B cell (primary cell): ENCODE measurements around the gene NFIB. TPM values are rescaled to one million over a fixed set of nuclear protein-coding genes. Genes with fewer than 3 reads are reported as not detected.

Experiments used
- ATAC-seq: fragments of 200-7000 bp; cut with Tn5 transposase; one replicate; pipeline ENCODE4 v1.10.0; 2021; ENCODE audit warnings: low read depth, mild to moderate bottlenecking, moderate number of reproducible peaks, moderate library complexity
- CTCF ChIA-PET: fragments of 350-600 bp; sonication (Branson Sonifier 250); formaldehyde crosslinking; loops from one replicate; lab custom pipeline; 2021; ENCODE audit warnings: antibody characterized with exemption, inconsistent platforms; lab: Charles Lee
- POLR2A ChIA-PET: fragments of 350-600 bp; sonication (Branson Sonifier 250); formaldehyde crosslinking; loops from one replicate; lab custom pipeline; 2021; ENCODE audit warnings: antibody characterized with exemption; lab: Charles Lee
- DNase-seq: peaks from one replicate; pipeline ENCODE4 v3.0.0; 2013
- H2AFZ ChIP-seq: 2 replicates; pipeline ENCODE4 v1.6.1; 2012; ENCODE audit warnings: mild to moderate bottlenecking, low read depth, low read length; ENCODE audit not compliant: insufficient read depth, poor library complexity, severe bottlenecking
- H3K27ac ChIP-seq, 2 donors: 1 replicate in 1 of 2; 2 replicates in 1 of 2; pipeline ENCODE4 v1.5.1; 2012 to 2013; ENCODE audit warnings: low read length in 2 of 2, mild to moderate bottlenecking in 2 of 2, moderate library complexity in 1 of 2
- H3K27me3 ChIP-seq, 4 experiments: fragments of 200-600 bp in 1 of 4; sonication (generic) in 1 of 4; replicated peaks in 1 of 4; 1 replicate in 2 of 4; 2 replicates in 2 of 4; pipeline versions ENCODE4 v1.6.1 to v1.7.0; 2013 to 2016; ENCODE audit warnings: low read length in 3 of 4, mild to moderate bottlenecking in 2 of 4, mixed read lengths in 1 of 4, moderate library complexity in 1 of 4; ENCODE audit not compliant: insufficient read depth in 4 of 4, control insufficient read depth in 3 of 4; ENCODE audit errors: control extremely low read depth in 1 of 4
- H3K36me3 ChIP-seq, 2 experiments: replicated peaks in 1 of 2; 1 replicate in 1 of 2; 2 replicates in 1 of 2; pipeline versions ENCODE4 v1.6.1 to v1.7.1; 2013; ENCODE audit warnings: low read length in 1 of 2; ENCODE audit not compliant: insufficient read depth in 2 of 2, control insufficient read depth in 1 of 2; ENCODE audit errors: control extremely low read depth in 1 of 2, extremely low read depth in 1 of 2
- H3K4me1 ChIP-seq, 2 donors: fragments of 200-600 bp in 1 of 2; sonication (generic) in 1 of 2; 1 replicate in 1 of 2; 2 replicates in 1 of 2; pipeline versions ENCODE4 v1.5.1 to v1.6.1; 2013 to 2017; ENCODE audit warnings: low read length in 2 of 2; ENCODE audit not compliant: control insufficient read depth in 2 of 2, insufficient read depth in 2 of 2
- H3K4me2 ChIP-seq: replicated peaks from 2 replicates; pipeline ENCODE3; 2012; ENCODE audit warnings: mild to moderate bottlenecking, low read depth, low read length; ENCODE audit not compliant: poor library complexity, severe bottlenecking
- H3K4me3 ChIP-seq, 5 experiments: fragments of 200-600 bp in 1 of 5; sonication (generic) in 1 of 5; 1 replicate in 3 of 5; 2 replicates in 2 of 5; pipeline versions ENCODE4 v1.5.1 to v1.7.0; 2011 to 2016; ENCODE audit warnings: low read length in 4 of 5, mild to moderate bottlenecking in 4 of 5, low read depth in 2 of 5, control low read depth in 1 of 5, moderate library complexity in 1 of 5; ENCODE audit not compliant: insufficient read depth in 1 of 5; ENCODE audit errors: control extremely low read depth in 1 of 5, extremely low read depth in 1 of 5
- H3K79me2 ChIP-seq: fragments of 200-600 bp; sonication (generic); one replicate; pipeline ENCODE4 v1.6.0; 2016; ENCODE audit warnings: low read length; ENCODE audit not compliant: control insufficient read depth, insufficient read depth
- H3K9ac ChIP-seq: fragments of 200-600 bp; sonication (generic); 2 replicates; pipeline ENCODE4 v1.6.1; 2017; ENCODE audit warnings: mild to moderate bottlenecking, low read length, moderate library complexity
- H3K9me3 ChIP-seq, 3 donors: one replicate each; pipeline versions ENCODE4 v1.6.1 to v1.7.1; 2013; ENCODE audit warnings: low read length in 2 of 3; ENCODE audit not compliant: control insufficient read depth in 2 of 3, insufficient read depth in 1 of 3; ENCODE audit errors: control extremely low read depth in 1 of 3
- H4K20me1 ChIP-seq: 2 replicates; pipeline ENCODE4 v1.6.0; 2012; ENCODE audit warnings: mild to moderate bottlenecking, low read length; ENCODE audit not compliant: insufficient read depth, control insufficient read depth, poor library complexity, severe bottlenecking
- H3K27ac Mint-ChIP-seq: one replicate; pipeline ENCODE4 v1.8.0; 2021; ENCODE audit warnings: mixed read lengths
- H3K27me3 Mint-ChIP-seq: one replicate; pipeline ENCODE4 v1.8.0; 2021; ENCODE audit warnings: mixed read lengths
- H3K4me1 Mint-ChIP-seq: one replicate; pipeline ENCODE4 v1.8.0; 2021; ENCODE audit warnings: mixed read lengths
- H3K4me3 Mint-ChIP-seq: one replicate; pipeline ENCODE4 v1.8.0; 2021; ENCODE audit warnings: mixed read lengths
- H3K9me3 Mint-ChIP-seq: one replicate; pipeline ENCODE4 v1.8.0; 2022; ENCODE audit warnings: mixed read lengths; ENCODE audit not compliant: insufficient read depth
- EZH2 ChIP-seq: IDR thresholded peaks from 2 replicates; pipeline ENCODE4 v1.6.1; 2012; ENCODE audit warnings: borderline replicate concordance, low read depth, mild to moderate bottlenecking, moderate library complexity, low read length; ENCODE audit not compliant: insufficient read depth, poor library complexity, severe bottlenecking
- WGBS: methylation state at CpG from one replicate; pipeline ENCODE4 v1.1.5; 2013; ENCODE audit warnings: missing lambda C conversion rate; ENCODE audit not compliant: insufficient coverage; 5-methylcytosine and 5-hydroxymethylcytosine counted together
- intact Hi-C: fragments of 100-400 bp; cut with micrococcal nuclease; formaldehyde crosslinking; loops from one replicate; pipeline ENCODE4 v1.10.0; 2022
- polyA plus RNA-seq: library from polyadenylated mRNA; depleted of rRNA; stranded (reverse); fragments of >200 nt; gene quantifications from 2 replicates; pipeline ENCODE4 v1.2.3, GENCODE V29; 2012
- total RNA-seq, 2 donors: library from RNA; stranded (reverse); fragments of 120-200 nt in 1 of 2; gene quantifications; 1 replicate in 1 of 2; 2 replicates in 1 of 2; pipeline versions ENCODE4 v1.2.3 to v1.2.4, GENCODE V29; 2013 to 2022
- TF ChIP-seq, protein P1 (sequence below): fragments of 200-600 bp; IDR thresholded peaks from one replicate; pipeline ENCODE4 v1.8.0; 2022; ENCODE audit warnings: antibody characterized with exemption, mild to moderate bottlenecking

The NFIB gene
- total and polyA plus RNA-seq, 2 donors (not counting 1 experiment from before 2014, with no cell fraction given) = not detected

DNA sequence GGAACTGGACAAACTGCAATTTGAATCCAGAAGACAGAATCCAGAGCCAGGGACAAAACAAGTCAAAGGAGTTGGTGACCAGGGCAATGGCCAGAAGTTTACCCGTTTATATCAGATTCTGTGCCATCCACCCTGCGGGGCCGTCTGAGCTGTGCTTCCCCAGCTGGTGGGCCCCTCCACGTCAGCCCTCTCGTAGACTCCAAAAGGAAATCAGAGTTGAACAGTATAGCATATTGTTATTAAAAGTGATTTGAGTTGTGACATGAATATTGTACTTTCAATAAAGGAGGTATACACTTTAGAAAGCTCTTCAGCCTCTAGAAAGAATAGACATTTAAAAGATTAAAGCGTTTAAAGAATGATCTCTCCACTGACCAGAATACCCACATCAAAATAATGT is 102.4 kb downstream of the NFIB start:
- Mint-ChIP-seq H3K9me3 (no peaks in the 10 kb centered on the region), H3K4me1 (no peaks in the 10 kb centered on the region), H3K4me3 (no peak overlapping the region), H3K27ac (no peak overlapping the region), H3K27me3 (no peaks in the 10 kb centered on the region)
- no peak overlapping the region for H2AFZ ChIP-seq
- WGBS = 43% methylated on average over 1 of the region's 6 CpGs
- H3K9ac ChIP-seq = no peak overlapping the region
- no peaks in the 10 kb centered on the region for H3K9me3 ChIP-seq
- H3K27me3 ChIP-seq = no peaks in the 10 kb centered on the region
- no peak overlapping the region for H3K4me3 ChIP-seq
- ChIA-PET POLR2A (no interaction called here), CTCF (no interaction called here)
- TF ChIP-seq, protein P1, sequence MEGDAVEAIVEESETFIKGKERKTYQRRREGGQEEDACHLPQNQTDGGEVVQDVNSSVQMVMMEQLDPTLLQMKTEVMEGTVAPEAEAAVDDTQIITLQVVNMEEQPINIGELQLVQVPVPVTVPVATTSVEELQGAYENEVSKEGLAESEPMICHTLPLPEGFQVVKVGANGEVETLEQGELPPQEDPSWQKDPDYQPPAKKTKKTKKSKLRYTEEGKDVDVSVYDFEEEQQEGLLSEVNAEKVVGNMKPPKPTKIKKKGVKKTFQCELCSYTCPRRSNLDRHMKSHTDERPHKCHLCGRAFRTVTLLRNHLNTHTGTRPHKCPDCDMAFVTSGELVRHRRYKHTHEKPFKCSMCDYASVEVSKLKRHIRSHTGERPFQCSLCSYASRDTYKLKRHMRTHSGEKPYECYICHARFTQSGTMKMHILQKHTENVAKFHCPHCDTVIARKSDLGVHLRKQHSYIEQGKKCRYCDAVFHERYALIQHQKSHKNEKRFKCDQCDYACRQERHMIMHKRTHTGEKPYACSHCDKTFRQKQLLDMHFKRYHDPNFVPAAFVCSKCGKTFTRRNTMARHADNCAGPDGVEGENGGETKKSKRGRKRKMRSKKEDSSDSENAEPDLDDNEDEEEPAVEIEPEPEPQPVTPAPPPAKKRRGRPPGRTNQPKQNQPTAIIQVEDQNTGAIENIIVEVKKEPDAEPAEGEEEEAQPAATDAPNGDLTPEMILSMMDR = no peak
- TF ChIP-seq EZH2 = no peak
- H3K79me2 ChIP-seq = no peaks in the 10 kb centered on the region
- no peaks in the 10 kb centered on the region for H3K36me3 ChIP-seq
- ATAC-seq (no peak), DNase-seq (no peak)
- no peaks in the 10 kb centered on the region for H4K20me1 ChIP-seq
- intact Hi-C loops = no loop called here
- H3K27ac ChIP-seq = no peak overlapping the region
- no peak overlapping the region for H3K4me2 ChIP-seq
- no peaks in the 10 kb centered on the region for H3K4me1 ChIP-seq

DNA sequence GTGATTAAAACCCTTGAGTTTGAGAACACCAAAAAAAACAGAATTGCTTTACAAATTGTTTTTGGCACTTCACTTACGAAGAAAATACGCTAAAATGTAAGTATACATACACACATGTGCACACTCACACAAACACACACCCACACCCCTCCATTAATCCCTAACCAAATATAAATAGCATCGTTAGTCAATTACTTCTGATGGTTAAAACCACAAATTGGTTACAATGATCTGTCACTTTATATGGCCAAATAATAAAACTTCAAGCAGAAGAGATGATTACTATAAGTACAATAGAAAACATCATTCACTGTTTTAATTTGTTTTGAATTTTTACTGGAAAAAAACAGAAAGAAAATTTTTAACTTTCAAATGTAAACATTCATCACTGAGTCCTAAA is 103.5 kb downstream of the NFIB start:
- Histone ChIP-seq H3K9me3 (no peaks in the 10 kb centered on the region), H3K36me3 (no peaks in the 10 kb centered on the region), H3K27ac (no peak overlapping the region), H2AFZ (no peak overlapping the region), H3K4me2 (no peak overlapping the region), H4K20me1 (no peaks in the 10 kb centered on the region), H3K4me3 (no peak overlapping the region), H3K9ac (no peak overlapping the region), H3K79me2 (no peaks in the 10 kb centered on the region), H3K4me1 (no peaks in the 10 kb centered on the region), H3K27me3 (no peaks in the 10 kb centered on the region)
- H3K4me1 Mint-ChIP-seq = no peaks in the 10 kb centered on the region
- WGBS = 83% methylated on average over 2 of the region's 3 CpGs
- ChIA-PET POLR2A (no interaction called here), CTCF (no interaction called here)
- DNase-seq (no peak), ATAC-seq (no peak)
- intact Hi-C loops = no loop called here
- H3K9me3 Mint-ChIP-seq = no peaks in the 10 kb centered on the region
- TF ChIP-seq EZH2 = no peak
- TF ChIP-seq, protein P1 = no peak
- H3K27me3 Mint-ChIP-seq = no peaks in the 10 kb centered on the region
- H3K27ac Mint-ChIP-seq = no peak overlapping the region
- no peak overlapping the region for H3K4me3 Mint-ChIP-seq
